ENCODE results near the gene SORCS3. TPM values are rescaled to one million over a fixed set of nuclear protein-coding genes. Genes with fewer than 3 reads are reported as not detected.

Gene SORCS3
- total RNA-seq, 1 experiment from 2014 or later = not detected

GRCh38 chr10:104923501-104923900 is 282.4 kb downstream of the SORCS3 start:
- BruUV-seq (replicated peaks) = no TSS peak
- DNase-seq = no peak
- Histone ChIP-seq H3K4me3 (no peak overlapping the region), H3K4me1 (replicated peaks; ENCODE audit: insufficient read depth) (no peaks in the 10 kb centered on the region), H3K27ac (no peak overlapping the region), H3K4me2 (no peak overlapping the region), H3K36me3 (ENCODE audit: low read depth) (no peaks in the 10 kb centered on the region), H4K20me1 (ENCODE audit: insufficient read depth) (no peaks in the 10 kb centered on the region), H3F3A (ENCODE audit: insufficient read depth, low read depth) (no peaks in the 10 kb centered on the region), H3K9me2 (ENCODE audit: insufficient read depth) (no peaks in the 10 kb centered on the region), H3K27me3 (ENCODE audit: insufficient read depth, low read depth) (no peaks in the 10 kb centered on the region), H2AFZ (no peak overlapping the region), H3K79me2 (ENCODE audit: low read depth) (no peaks in the 10 kb centered on the region), H3K9me3 (ENCODE audit: insufficient read depth, low read depth) (no peaks in the 10 kb centered on the region)
- ChIA-PET POLR2A (ENCODE audit: unreplicated experiment) (no interaction called here), CTCF (no interaction called here)
- no peak for TF ChIP-seq EZH2 (IDR thresholded peaks at IDR 0.05; ENCODE audit: low read depth)
- TF ChIP-seq, protein P1, sequence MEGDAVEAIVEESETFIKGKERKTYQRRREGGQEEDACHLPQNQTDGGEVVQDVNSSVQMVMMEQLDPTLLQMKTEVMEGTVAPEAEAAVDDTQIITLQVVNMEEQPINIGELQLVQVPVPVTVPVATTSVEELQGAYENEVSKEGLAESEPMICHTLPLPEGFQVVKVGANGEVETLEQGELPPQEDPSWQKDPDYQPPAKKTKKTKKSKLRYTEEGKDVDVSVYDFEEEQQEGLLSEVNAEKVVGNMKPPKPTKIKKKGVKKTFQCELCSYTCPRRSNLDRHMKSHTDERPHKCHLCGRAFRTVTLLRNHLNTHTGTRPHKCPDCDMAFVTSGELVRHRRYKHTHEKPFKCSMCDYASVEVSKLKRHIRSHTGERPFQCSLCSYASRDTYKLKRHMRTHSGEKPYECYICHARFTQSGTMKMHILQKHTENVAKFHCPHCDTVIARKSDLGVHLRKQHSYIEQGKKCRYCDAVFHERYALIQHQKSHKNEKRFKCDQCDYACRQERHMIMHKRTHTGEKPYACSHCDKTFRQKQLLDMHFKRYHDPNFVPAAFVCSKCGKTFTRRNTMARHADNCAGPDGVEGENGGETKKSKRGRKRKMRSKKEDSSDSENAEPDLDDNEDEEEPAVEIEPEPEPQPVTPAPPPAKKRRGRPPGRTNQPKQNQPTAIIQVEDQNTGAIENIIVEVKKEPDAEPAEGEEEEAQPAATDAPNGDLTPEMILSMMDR (conservative IDR thresholded peaks at IDR 0.05) = no peak
- intact Hi-C loops (cut with micrococcal nuclease; ENCODE audit: unreplicated experiment) = loop anchor here (10.0 kb wide), 1 partner anchor 519 kb away; no protein-coding TSS in a partner anchor

DNA sequence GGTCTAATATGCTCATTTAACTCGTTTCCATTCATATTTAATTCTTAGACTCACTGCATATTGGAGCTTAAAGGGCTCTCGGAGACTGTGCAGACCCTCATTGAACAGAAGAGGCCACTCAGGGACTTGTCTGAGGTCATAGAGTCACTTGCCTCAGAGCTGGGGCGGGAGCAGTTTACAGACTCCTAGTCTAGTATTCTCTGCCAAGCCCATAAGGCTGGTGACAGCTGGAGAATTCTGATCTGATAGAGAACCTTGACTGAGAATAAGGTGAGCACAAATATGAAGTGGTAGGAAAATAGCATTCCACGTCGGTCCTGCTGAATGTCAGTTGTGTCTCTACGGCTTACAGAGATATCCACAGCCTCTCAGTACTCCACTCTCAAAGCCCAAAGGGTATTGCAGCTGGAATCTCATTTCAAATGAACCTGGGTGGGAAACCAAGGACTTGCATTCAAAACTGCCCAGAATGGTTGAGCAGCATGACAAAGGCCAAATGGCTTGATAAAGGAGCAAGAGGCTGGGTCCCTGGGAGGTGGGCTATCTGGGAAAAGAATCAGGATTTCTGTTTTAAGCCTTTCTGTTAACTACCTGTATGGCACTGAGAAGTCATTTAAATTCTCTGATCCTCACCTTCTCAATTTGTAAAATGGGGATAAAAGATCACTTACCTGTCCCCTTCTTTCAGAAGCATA is 283.2 kb downstream of the SORCS3 start:
- CTCF ChIA-PET = no interaction called here
- POLR2A ChIA-PET (ENCODE audit: unreplicated experiment) = no interaction called here
- Histone ChIP-seq H2AFZ (no peak overlapping the region), H3K4me1 (replicated peaks; ENCODE audit: insufficient read depth) (no peaks in the 10 kb centered on the region), H3K36me3 (ENCODE audit: low read depth) (no peaks in the 10 kb centered on the region), H3F3A (ENCODE audit: insufficient read depth, low read depth) (no peaks in the 10 kb centered on the region), H3K9me2 (ENCODE audit: insufficient read depth) (no peaks in the 10 kb centered on the region), H4K20me1 (ENCODE audit: insufficient read depth) (no peaks in the 10 kb centered on the region), H3K27ac (no peak overlapping the region), H3K79me2 (ENCODE audit: low read depth) (no peaks in the 10 kb centered on the region), H3K27me3 (ENCODE audit: insufficient read depth, low read depth) (no peaks in the 10 kb centered on the region), H3K4me3 (no peak overlapping the region), H3K4me2 (no peak overlapping the region), H3K9me3 (ENCODE audit: insufficient read depth, low read depth) (no peaks in the 10 kb centered on the region)
- intact Hi-C loops (cut with micrococcal nuclease; ENCODE audit: unreplicated experiment) = loop anchor here (10.0 kb wide), 1 partner anchor 519 kb away; no protein-coding TSS in a partner anchor
- no peak for DNase-seq
- BruUV-seq (replicated peaks) = no TSS peak
- TF ChIP-seq, protein P1 (conservative IDR thresholded peaks at IDR 0.05) = no peak
- no peak for TF ChIP-seq EZH2 (IDR thresholded peaks at IDR 0.05; ENCODE audit: low read depth)

DNA sequence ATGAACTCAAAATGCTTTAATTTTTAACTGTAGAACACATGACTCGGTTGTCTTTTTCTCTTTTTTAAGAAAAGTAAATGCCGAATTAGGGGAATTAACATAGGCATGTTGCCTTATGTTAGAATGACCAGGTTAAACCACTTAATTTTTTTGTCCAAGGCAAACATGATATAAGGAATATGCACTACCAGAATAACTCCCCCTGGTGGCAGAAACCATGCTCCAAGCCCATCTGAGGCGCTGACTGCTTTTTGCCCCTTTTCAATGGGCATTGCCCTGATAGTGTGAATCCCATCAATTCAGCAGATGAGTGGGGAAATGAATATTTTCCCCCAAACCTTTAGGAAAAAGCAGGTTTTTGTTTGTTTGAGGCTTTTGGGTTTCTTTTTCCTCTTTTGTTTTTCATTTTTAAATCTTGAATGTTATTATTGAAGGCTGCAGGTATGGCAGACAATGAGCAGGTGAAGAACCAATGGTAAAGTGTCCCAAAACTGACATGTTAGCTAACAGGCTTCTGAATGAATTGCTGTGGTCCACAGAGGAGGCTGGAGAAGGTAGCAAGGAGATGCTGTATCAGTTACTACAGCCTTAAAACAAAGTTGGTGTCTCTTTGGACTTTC is 284.3 kb downstream of the SORCS3 start:
- intact Hi-C loops (cut with micrococcal nuclease; ENCODE audit: unreplicated experiment) = loop anchor here (10.0 kb wide), 1 partner anchor 521 kb away; no protein-coding TSS in a partner anchor

More for the DNA sequence above, 284.3 kb downstream of the SORCS3 start:
- Histone ChIP-seq H4K20me1 (ENCODE audit: insufficient read depth) (no peaks in the 10 kb centered on the region), H3K27ac (no peak overlapping the region), H3F3A (ENCODE audit: insufficient read depth, low read depth) (no peaks in the 10 kb centered on the region), H3K79me2 (ENCODE audit: low read depth) (no peaks in the 10 kb centered on the region), H3K4me2 (no peak overlapping the region), H3K4me3 (no peak overlapping the region), H3K4me1 (replicated peaks; ENCODE audit: insufficient read depth) (no peaks in the 10 kb centered on the region), H3K9me2 (ENCODE audit: insufficient read depth) (no peaks in the 10 kb centered on the region), H2AFZ (no peak overlapping the region), H3K36me3 (ENCODE audit: low read depth) (no peaks in the 10 kb centered on the region), H3K9me3 (ENCODE audit: insufficient read depth, low read depth) (no peaks in the 10 kb centered on the region), H3K27me3 (ENCODE audit: insufficient read depth, low read depth) (no peaks in the 10 kb centered on the region)
- TF ChIP-seq EZH2 (IDR thresholded peaks at IDR 0.05; ENCODE audit: low read depth) = no peak
- TF ChIP-seq, protein P1 (conservative IDR thresholded peaks at IDR 0.05) = peak; percentile 62
- no TSS peak for BruUV-seq (replicated peaks)
- POLR2A ChIA-PET (ENCODE audit: unreplicated experiment) = no interaction called here
- CTCF ChIA-PET = no interaction called here
- DNase-seq = peak in 1 of 2 experiments; percentile 4
